SK-N-SH treated with all-trans-retinoic acid at 6 μM for 48 hours (cell line): Measurements from ENCODE around the gene LGR5.

ENCODE experiments used
- ATAC-seq: fragments of 200-7000 bp; cut with Tn5 transposase; 3 replicates; pipeline ENCODE4 v1.9.1; 2020; ENCODE audit warnings: mild to moderate bottlenecking, moderate library complexity
- ARNTL ChIP-seq: fragments of 450-650 bp; formaldehyde crosslinking; IDR thresholded peaks from 2 replicates; pipeline ENCODE4 v1.5.0; 2020; ENCODE audit warnings: low read depth, mild to moderate bottlenecking, moderate library complexity, borderline replicate concordance
- CSDC2 ChIP-seq: fragments of 250-450 bp; sonication (Bioruptor Pico); IDR thresholded peaks from 2 replicates; pipeline ENCODE4 v1.5.0; 2020; ENCODE audit warnings: mild to moderate bottlenecking, moderate library complexity
- CSRNP3 ChIP-seq: fragments of 250-450 bp; sonication (Bioruptor Pico); IDR thresholded peaks from 2 replicates; pipeline ENCODE4 v1.5.1; 2021; ENCODE audit warnings: mild to moderate bottlenecking, moderate library complexity
- ESRRG ChIP-seq: fragments of 250-450 bp; sonication (Bioruptor Pico); IDR thresholded peaks from 2 replicates; pipeline ENCODE4 v1.6.1; 2021; ENCODE audit warnings: mild to moderate bottlenecking
- GLIS3 ChIP-seq: fragments of 250-450 bp; sonication (Bioruptor Pico); IDR thresholded peaks from 2 replicates; pipeline ENCODE4 v1.5.0; 2020; ENCODE audit warnings: mild to moderate bottlenecking, moderate library complexity
- ISL1 ChIP-seq: fragments of 250-450 bp; sonication (Bioruptor Pico); IDR thresholded peaks from 2 replicates; pipeline ENCODE4 v2.1.2; 2022; ENCODE audit warnings: mild to moderate bottlenecking, moderate library complexity
- OSR1 ChIP-seq: fragments of 250-450 bp; sonication (Bioruptor Pico); IDR thresholded peaks from 2 replicates; pipeline ENCODE4 v1.8.0; 2022; ENCODE audit warnings: moderate library complexity, mild to moderate bottlenecking, inconsistent platforms
- PATZ1 ChIP-seq: fragments of 250-450 bp; sonication (Bioruptor Pico); IDR thresholded peaks from 2 replicates; pipeline ENCODE4 v1.8.0; 2020; ENCODE audit warnings: mild to moderate bottlenecking, moderate library complexity, borderline replicate concordance
- PPARA ChIP-seq: fragments of 250-450 bp; sonication (Bioruptor Pico); IDR thresholded peaks from 2 replicates; pipeline ENCODE4 v1.5.0; 2020; ENCODE audit warnings: mild to moderate bottlenecking, borderline replicate concordance
- RARB ChIP-seq: fragments of 250-450 bp; sonication (Bioruptor Pico); IDR thresholded peaks from 2 replicates; pipeline ENCODE4 v1.8.0; 2021; ENCODE audit warnings: mild to moderate bottlenecking, moderate library complexity
- SNAI2 ChIP-seq: fragments of 250-450 bp; sonication (Bioruptor Pico); IDR thresholded peaks from 2 replicates; pipeline ENCODE4 v1.5.0; 2020; ENCODE audit warnings: mild to moderate bottlenecking, moderate library complexity
- TOX ChIP-seq: fragments of 250-450 bp; sonication (Bioruptor Pico); IDR thresholded peaks from 2 replicates; pipeline ENCODE4 v1.8.0; 2021; ENCODE audit warnings: mild to moderate bottlenecking, moderate library complexity, borderline replicate concordance
- ZC3H10 ChIP-seq: fragments of 250-450 bp; sonication (Bioruptor Pico); IDR thresholded peaks from 2 replicates; pipeline ENCODE4 v1.5.1; 2021; ENCODE audit warnings: mild to moderate bottlenecking, moderate library complexity
- ZFP3 ChIP-seq: fragments of 250-450 bp; sonication (Bioruptor Pico); IDR thresholded peaks from 2 replicates; pipeline ENCODE4 v1.5.0; 2020; ENCODE audit warnings: mild to moderate bottlenecking, moderate library complexity
- ZFP30 ChIP-seq: fragments of 450-650 bp; formaldehyde crosslinking; IDR thresholded peaks from 2 replicates; pipeline ENCODE4 v1.5.0; 2022; ENCODE audit warnings: mild to moderate bottlenecking, moderate library complexity
- ZNF565 ChIP-seq: fragments of 450-650 bp; formaldehyde crosslinking; conservative IDR thresholded peaks from 2 replicates; pipeline ENCODE4 v1.5.0; 2020; ENCODE audit warnings: low read depth, mild to moderate bottlenecking, moderate library complexity
- ZNF70 ChIP-seq: fragments of 450-650 bp; formaldehyde crosslinking; IDR thresholded peaks from 2 replicates; pipeline ENCODE4 v1.5.0; 2020; ENCODE audit warnings: mild to moderate bottlenecking, moderate library complexity
- TF ChIP-seq, protein P1 (sequence below): fragments of 250-450 bp; sonication (Bioruptor Pico); IDR thresholded peaks from 2 replicates; pipeline ENCODE4 v1.8.0; 2021; ENCODE audit warnings: low read depth, mild to moderate bottlenecking, moderate library complexity, borderline replicate concordance
- TF ChIP-seq, protein P2 (sequence below): fragments of 250-450 bp; sonication (Bioruptor Pico); IDR thresholded peaks from 2 replicates; pipeline ENCODE4 v1.5.1; 2020; ENCODE audit warnings: low read depth, mild to moderate bottlenecking, moderate library complexity

The LGR5 gene

DNA sequence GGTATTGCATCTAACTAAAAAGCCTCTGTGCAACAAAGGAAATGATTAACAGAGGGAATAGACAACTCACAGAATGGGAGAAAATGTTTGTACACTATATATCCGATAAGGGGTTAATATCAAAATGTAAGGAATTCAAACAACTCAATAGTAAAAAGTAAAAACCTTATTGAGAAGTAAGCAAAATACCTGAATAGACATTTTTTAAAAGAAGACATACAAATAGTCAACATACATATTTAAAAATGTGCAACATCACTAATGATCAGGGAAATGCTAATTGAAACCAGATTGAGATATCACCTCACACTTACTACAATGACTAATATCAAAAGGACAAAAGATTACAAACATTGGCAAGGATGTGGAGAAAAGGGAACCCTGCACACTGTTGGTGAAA is 31.9 kb upstream of the LGR5 start (continued):
- TF ChIP-seq CSRNP3 (CRISPR knock-in tag) (no peak), ZFP3 (CRISPR knock-in tag) (no peak)

- no peak for ATAC-seq
- TF ChIP-seq, protein P1, sequence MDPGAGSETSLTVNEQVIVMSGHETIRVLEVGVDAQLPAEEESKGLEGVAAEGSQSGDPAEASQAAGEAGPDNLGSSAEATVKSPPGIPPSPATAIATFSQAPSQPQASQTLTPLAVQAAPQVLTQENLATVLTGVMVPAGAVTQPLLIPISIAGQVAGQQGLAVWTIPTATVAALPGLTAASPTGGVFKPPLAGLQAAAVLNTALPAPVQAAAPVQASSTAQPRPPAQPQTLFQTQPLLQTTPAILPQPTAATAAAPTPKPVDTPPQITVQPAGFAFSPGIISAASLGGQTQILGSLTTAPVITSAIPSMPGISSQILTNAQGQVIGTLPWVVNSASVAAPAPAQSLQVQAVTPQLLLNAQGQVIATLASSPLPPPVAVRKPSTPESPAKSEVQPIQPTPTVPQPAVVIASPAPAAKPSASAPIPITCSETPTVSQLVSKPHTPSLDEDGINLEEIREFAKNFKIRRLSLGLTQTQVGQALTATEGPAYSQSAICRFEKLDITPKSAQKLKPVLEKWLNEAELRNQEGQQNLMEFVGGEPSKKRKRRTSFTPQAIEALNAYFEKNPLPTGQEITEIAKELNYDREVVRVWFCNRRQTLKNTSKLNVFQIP (CRISPR knock-in tag) = no peak
- TF ChIP-seq RARB (CRISPR knock-in tag) (no peak), ESRRG (CRISPR knock-in tag) (no peak), GLIS3 (CRISPR knock-in tag) (no peak), ZNF565 (CRISPR knock-in tag) (no peak), ZNF70 (CRISPR knock-in tag) (no peak), ZFP3 (CRISPR knock-in tag) (no peak), SNAI2 (CRISPR knock-in tag) (no peak), OSR1 (no peak), ZC3H10 (CRISPR knock-in tag) (no peak), PATZ1 (CRISPR knock-in tag) (no peak), PPARA (CRISPR knock-in tag) (no peak), CSDC2 (no peak), ZFP30 (CRISPR knock-in tag) (no peak), CSRNP3 (CRISPR knock-in tag) (no peak), ISL1 (no peak), TOX (CRISPR knock-in tag) (no peak)
- TF ChIP-seq, protein P2, sequence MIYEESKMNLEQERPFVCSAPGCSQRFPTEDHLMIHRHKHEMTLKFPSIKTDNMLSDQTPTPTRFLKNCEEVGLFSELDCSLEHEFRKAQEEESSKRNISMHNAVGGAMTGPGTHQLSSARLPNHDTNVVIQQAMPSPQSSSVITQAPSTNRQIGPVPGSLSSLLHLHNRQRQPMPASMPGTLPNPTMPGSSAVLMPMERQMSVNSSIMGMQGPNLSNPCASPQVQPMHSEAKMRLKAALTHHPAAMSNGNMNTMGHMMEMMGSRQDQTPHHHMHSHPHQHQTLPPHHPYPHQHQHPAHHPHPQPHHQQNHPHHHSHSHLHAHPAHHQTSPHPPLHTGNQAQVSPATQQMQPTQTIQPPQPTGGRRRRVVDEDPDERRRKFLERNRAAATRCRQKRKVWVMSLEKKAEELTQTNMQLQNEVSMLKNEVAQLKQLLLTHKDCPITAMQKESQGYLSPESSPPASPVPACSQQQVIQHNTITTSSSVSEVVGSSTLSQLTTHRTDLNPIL (CRISPR knock-in tag) = no peak
These were observed 28.8 kb upstream of the LGR5 start for GRCh38 chr12:71410844-71411243.

DNA sequence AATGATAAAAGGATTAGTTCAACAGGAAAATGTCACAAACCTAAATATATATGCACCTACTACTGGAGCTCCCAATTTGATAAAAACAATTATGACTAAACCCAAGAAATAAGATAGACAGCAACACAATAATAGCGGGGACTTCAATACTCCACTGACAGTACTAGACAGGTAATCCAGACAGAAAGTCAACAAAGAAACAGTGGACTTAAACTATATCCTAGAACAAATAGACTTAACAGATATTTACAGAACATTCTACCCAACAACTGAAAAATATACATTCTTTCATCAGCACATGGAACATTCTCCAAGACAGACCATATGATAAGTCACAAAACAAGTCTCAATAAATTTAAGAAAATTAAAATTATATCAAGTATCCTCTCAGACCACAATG is 28.0 kb upstream of the LGR5 start:
- TF ChIP-seq ARNTL (no peak), CSRNP3 (CRISPR knock-in tag) (no peak), GLIS3 (CRISPR knock-in tag) (no peak), ESRRG (CRISPR knock-in tag) (no peak)

More for the DNA sequence above, 28.0 kb upstream of the LGR5 start:
- no peak for ATAC-seq
